GM12878 (cell line): Measurements from ENCODE around the gene SYCP2. TPM values are rescaled to one million over a fixed set of nuclear protein-coding genes. Genes with fewer than 3 reads are reported as not detected.

ENCODE experiments used
- ASH2L ChIP-seq: fragments of 300-600, 200-600 bp; sonication (generic); IDR thresholded peaks from 2 replicates; pipeline ENCODE4 v1.6.1; 2017; ENCODE audit warnings: low read depth, mild to moderate bottlenecking, borderline replicate concordance
- ATF7 ChIP-seq: fragments of 450-650 bp; IDR thresholded peaks from 2 replicates; pipeline ENCODE4 v1.6.1; 2016; ENCODE audit warnings: low read depth, mild to moderate bottlenecking
- BACH1 ChIP-seq: fragments of 450-650 bp; IDR thresholded peaks from 2 replicates; pipeline ENCODE4 v1.6.1; 2017; ENCODE audit warnings: mild to moderate bottlenecking, borderline replicate concordance
- BCL3 ChIP-seq: IDR thresholded peaks from 2 replicates; pipeline ENCODE4 v1.6.1; 2011; ENCODE audit warnings: borderline replicate concordance, low read depth, mild to moderate bottlenecking, moderate library complexity, low read length; ENCODE audit not compliant: insufficient read depth, poor library complexity, severe bottlenecking
- CHD4 ChIP-seq: fragments of 200-600 bp; sonication (generic); IDR thresholded peaks from 2 replicates; pipeline ENCODE4 v1.6.1; 2016; ENCODE audit warnings: mild to moderate bottlenecking
- CREB1 ChIP-seq: IDR thresholded peaks from 2 replicates; pipeline ENCODE4 v1.6.1; 2012; ENCODE audit warnings: low read depth, mild to moderate bottlenecking, inconsistent platforms
- CUX1 ChIP-seq: IDR thresholded peaks from 2 replicates; pipeline ENCODE4 v1.6.1; 2012; ENCODE audit warnings: improper control_type of control experiment, low read depth, low read length; ENCODE audit not compliant: insufficient replicate concordance
- EGR1 ChIP-seq, 2 experiments: IDR thresholded peaks; 1 replicate in 1 of 2; 2 replicates in 1 of 2; pipeline ENCODE4 v1.6.1; 2011 to 2012; ENCODE audit warnings: low read depth in 2 of 2, low read length in 2 of 2, borderline replicate concordance in 1 of 2, mild to moderate bottlenecking in 1 of 2, moderate library complexity in 1 of 2
- FOS ChIP-seq: IDR thresholded peaks from 3 replicates; pipeline ENCODE4 v1.6.1; 2011; ENCODE audit warnings: borderline replicate concordance; ENCODE audit not compliant: insufficient read length; ENCODE audit errors: extremely low read depth
- KAT2A ChIP-seq: conservative IDR thresholded peaks from 2 replicates; pipeline ENCODE4 v1.6.1; 2011; ENCODE audit warnings: low read depth, low read length; ENCODE audit not compliant: control insufficient read depth
- KDM1A ChIP-seq: fragments of 200-600 bp; sonication (generic); IDR thresholded peaks from 2 replicates; pipeline ENCODE4 v1.6.1; 2016; ENCODE audit warnings: borderline replicate concordance
- LARP7 ChIP-seq: fragments of 450-650 bp; IDR thresholded peaks from 2 replicates; pipeline ENCODE4 v1.6.1; 2017; ENCODE audit warnings: mild to moderate bottlenecking
- MEF2A ChIP-seq: IDR thresholded peaks from 2 replicates; pipeline ENCODE4 v1.6.1; 2011; ENCODE audit warnings: low read depth, mild to moderate bottlenecking, low read length, moderate library complexity; ENCODE audit not compliant: insufficient read depth
- NBN ChIP-seq: fragments of 450-650 bp; IDR thresholded peaks from 2 replicates; pipeline ENCODE4 v1.6.1; 2016
- NFXL1 ChIP-seq: fragments of 450-650 bp; IDR thresholded peaks from 2 replicates; pipeline ENCODE4 v1.6.1; 2017; ENCODE audit warnings: antibody characterized with exemption, mild to moderate bottlenecking, borderline replicate concordance
- PAX8 ChIP-seq: fragments of 450-650 bp; IDR thresholded peaks from 2 replicates; pipeline ENCODE4 v1.6.1; 2017; ENCODE audit warnings: mild to moderate bottlenecking, moderate library complexity
- PBX3 ChIP-seq: IDR thresholded peaks from 2 replicates; pipeline ENCODE4 v1.6.1; 2011; ENCODE audit warnings: mild to moderate bottlenecking, low read depth, low read length, moderate library complexity; ENCODE audit not compliant: insufficient replicate concordance
- SPI1 ChIP-seq: IDR thresholded peaks from 2 replicates; pipeline ENCODE4 v1.6.1; 2011; ENCODE audit warnings: low read depth, mild to moderate bottlenecking, low read length, moderate library complexity, borderline replicate concordance; ENCODE audit not compliant: insufficient read depth
- SUPT20H ChIP-seq: IDR thresholded peaks from 2 replicates; pipeline ENCODE4 v1.6.1; 2011; ENCODE audit warnings: low read depth, mild to moderate bottlenecking, low read length, moderate library complexity, borderline replicate concordance; ENCODE audit not compliant: control insufficient read depth
- TBL1XR1 ChIP-seq: IDR thresholded peaks from 2 replicates; pipeline ENCODE4 v1.6.1; 2012; ENCODE audit warnings: low read depth, low read length, improper control_type of control experiment
- TCF12 ChIP-seq: IDR thresholded peaks from 2 replicates; pipeline ENCODE4 v1.6.1; 2011; ENCODE audit warnings: low read depth, mild to moderate bottlenecking, low read length
- WRNIP1 ChIP-seq: IDR thresholded peaks from 2 replicates; pipeline ENCODE4 v1.6.1; 2011; ENCODE audit warnings: low read depth, low read length, improper control_type of control experiment, borderline replicate concordance
- polyA plus RNA-seq, 11 experiments: library from polyadenylated mRNA; depleted of rRNA in 4 of 11; unstranded in 6 of 11; stranded (reverse) in 5 of 11; fragments of >200 nt; fragmentation: Nextera tagmentation in 4 of 11; fragmentation: Illumina TruSeq in 1 of 11; extraction: Ambion mirVana in 4 of 11; extraction: Trizol in 1 of 11; gene quantifications; 1 replicate in 1 of 11; 2 replicates in 10 of 11; pipeline versions ENCODE4 v1.2.1 to v1.2.3, GENCODE V29; 2011 to 2016; ENCODE audit warnings: inconsistent platforms in 2 of 11, missing spikeins in 2 of 11, low read depth in 1 of 11
- total RNA-seq, 4 experiments: library from RNA; depleted of rRNA in 3 of 4; stranded (reverse); fragments of >200 nt in 3 of 4; fragmentation: Illumina TruSeq in 1 of 4; extraction: Trizol in 1 of 4; gene quantifications; 2 replicates each; pipeline versions ENCODE4 v1.2.1 to v1.2.3, GENCODE V29; 2013 to 2021

The SYCP2 gene
- total and polyA plus RNA-seq, 10 of the 15 experiments (the other 5 are each of a cell fraction or from before 2014, with no cell fraction given): 0.01 to 0.18 (median 0.09) TPM; not detected in 2

- TF ChIP-seq FOS: no peak
- 0 out of 2 replicates have a peak, but pooled peaks have one; percentile 66 for TF ChIP-seq ASH2L
- TF ChIP-seq MEF2A: no peak
- TF ChIP-seq TBL1XR1: no peak
- TF ChIP-seq BCL3: no peak
- TF ChIP-seq TCF12: 0 out of 2 replicates have a peak, but pooled peaks have one; percentile 7
- peak; percentile 69 for TF ChIP-seq CREB1
- TF ChIP-seq NFXL1: peak; percentile 50; the same call in 1 of the 2 replicates
- peak; percentile 17; the same call in 1 of the 2 replicates for TF ChIP-seq SPI1
- 0 out of 2 replicates have a peak, but pooled peaks have one; percentile 38 for TF ChIP-seq BACH1
- no peak for TF ChIP-seq PBX3
- TF ChIP-seq LARP7: peak; percentile 67; the same call in 1 of the 2 replicates
- no peak for TF ChIP-seq SUPT20H
- TF ChIP-seq ATF7: peak; percentile 29
- no peak for TF ChIP-seq WRNIP1
- TF ChIP-seq CHD4: no peak
- TF ChIP-seq PAX8: no peak
- no peak for TF ChIP-seq KAT2A
- peak in 1 of 2 experiments; percentile 52; a peak in 1 of 3 replicates for TF ChIP-seq EGR1 (IDR thresholded peaks at IDR 0.05; ENCODE audit: borderline replicate concordance in 1 of 2, low read depth in 2 of 2, low read length in 2 of 2)
- peak; percentile 59 for TF ChIP-seq CUX1
- peak; percentile 83 for TF ChIP-seq NBN
- TF ChIP-seq KDM1A: no peak
Measured at GRCh38 chr20:59940129-59940955, 6.9 kb upstream of the SYCP2 start, which contains the start of the genes FAM217B and PPP1R3D (continued).
